Measurements from ENCODE around the gene TYROBP.
A peak's percentile ranks its signal among the peaks of the same experiment; 100 is the strongest.

TYROBP gene

GRCh38 chr19:35903550-35904179 is 4.4 kb downstream of the TYROBP start:
- peak overlapping the region; percentile 52 for H3K9ac ChIP-seq (ENCODE audit: low read depth, low read length)
- no peaks in the 10 kb centered on the region for H3K36me3 ChIP-seq (ENCODE audit: insufficient read depth, low read length)
- peak; percentile 89 for ATAC-seq (ENCODE audit: insufficient read depth, low read depth)
- H3K9me3 ChIP-seq (ENCODE audit: insufficient read depth, low read length, severe bottlenecking) = no peaks in the 10 kb centered on the region
- H3K27ac ChIP-seq (ENCODE audit: low read length) = peak overlapping the region; percentile 40
- peak overlapping the region; percentile 64 for H3K4me2 ChIP-seq (ENCODE audit: insufficient read depth, low read length)
- peak overlapping the region; percentile 7 to 55; a peak in 3 of 4 replicates for H3K4me3 ChIP-seq (ENCODE audit: low read depth in 1 of 2, low read length in 2 of 2)
- H3K79me2 ChIP-seq (ENCODE audit: insufficient read depth, low read length) = peaks cover 10% of the 10 kb centered on the region; the same call in 1 of the 2 replicates
- H2AFZ ChIP-seq (ENCODE audit: low read depth, low read length) = peak overlapping the region; percentile 70
- H3K4me1 ChIP-seq (ENCODE audit: insufficient read depth, low read length) = peaks cover 50% of the 10 kb centered on the region
- DNase-seq = peak; percentile 96
- peak; percentile 22 for TF ChIP-seq CTCF (IDR thresholded peaks at IDR 0.05; ENCODE audit: borderline replicate concordance, extremely low read depth, low read length, poor library complexity, severe bottlenecking)
- TF ChIP-seq EZH2 (IDR thresholded peaks at IDR 0.05; ENCODE audit: borderline replicate concordance, low read depth, low read length, severe bottlenecking) = no peak
- no peaks in the 10 kb centered on the region for H3K27me3 ChIP-seq (ENCODE audit: insufficient read depth, low read length, poor library complexity)
- H4K20me1 ChIP-seq (ENCODE audit: insufficient read depth, low read length) = no peaks in the 10 kb centered on the region

GRCh38 chr19:35902870-35903475 is 5.1 kb downstream of the TYROBP start:
- Histone ChIP-seq H3K4me3 (ENCODE audit: low read depth in 1 of 2, low read length in 2 of 2) (peak overlapping the region; percentile 7 to 55; a peak in 3 of 4 replicates), H4K20me1 (ENCODE audit: insufficient read depth, low read length) (no peaks in the 10 kb centered on the region), H3K9me3 (ENCODE audit: insufficient read depth, low read length, severe bottlenecking) (no peaks in the 10 kb centered on the region), H3K79me2 (ENCODE audit: insufficient read depth, low read length) (peaks cover 10% of the 10 kb centered on the region; the same call in 1 of the 2 replicates), H2AFZ (ENCODE audit: low read depth, low read length) (peak overlapping the region; percentile 70), H3K4me2 (ENCODE audit: insufficient read depth, low read length) (peak overlapping the region; percentile 64), H3K4me1 (ENCODE audit: insufficient read depth, low read length) (peaks cover 52% of the 10 kb centered on the region), H3K9ac (ENCODE audit: low read depth, low read length) (peak overlapping the region; percentile 52), H3K27me3 (ENCODE audit: insufficient read depth, low read length, poor library complexity) (no peaks in the 10 kb centered on the region), H3K36me3 (ENCODE audit: insufficient read depth, low read length) (peaks cover 3% of the 10 kb centered on the region; the same call in 1 of the 2 replicates), H3K27ac (ENCODE audit: low read length) (peak overlapping the region; percentile 40)
- no peak for ATAC-seq (ENCODE audit: insufficient read depth, low read depth)
- no peak for TF ChIP-seq EZH2 (IDR thresholded peaks at IDR 0.05; ENCODE audit: borderline replicate concordance, low read depth, low read length, severe bottlenecking)
- no peak for TF ChIP-seq CTCF (IDR thresholded peaks at IDR 0.05; ENCODE audit: borderline replicate concordance, extremely low read depth, low read length, poor library complexity, severe bottlenecking)
- no peak for DNase-seq

- Histone ChIP-seq H3K9ac (ENCODE audit: low read depth, low read length) (peak within 1 kb of the TSS; percentile 52), H3K4me2 (ENCODE audit: insufficient read depth, low read length) (peak within 1 kb of the TSS; percentile 98), H3K79me2 (ENCODE audit: insufficient read depth, low read length) (peaks cover 10% of the 10 kb centered on the region; the same call in 1 of the 2 replicates), H3K9me3 (ENCODE audit: insufficient read depth, low read length, severe bottlenecking) (no peaks in the 10 kb centered on the region), H2AFZ (ENCODE audit: low read depth, low read length) (peak within 1 kb of the TSS; percentile 70), H3K27me3 (ENCODE audit: insufficient read depth, low read length, poor library complexity) (no peaks in the 10 kb centered on the region), H3K36me3 (ENCODE audit: insufficient read depth, low read length) (peaks cover 6% of the 10 kb centered on the region), H4K20me1 (ENCODE audit: insufficient read depth, low read length) (no peaks in the 10 kb centered on the region), H3K27ac (ENCODE audit: low read length) (peak within 1 kb of the TSS; percentile 40), H3K4me1 (ENCODE audit: insufficient read depth, low read length) (peaks cover 52% of the 10 kb centered on the region), H3K4me3 (ENCODE audit: low read depth in 1 of 2, low read length in 2 of 2) (peak within 1 kb of the TSS; percentile 7 to 55; a peak in 3 of 4 replicates)
- TF ChIP-seq EZH2 (IDR thresholded peaks at IDR 0.05; ENCODE audit: borderline replicate concordance, low read depth, low read length, severe bottlenecking) = no peak
- no peak for TF ChIP-seq CTCF (IDR thresholded peaks at IDR 0.05; ENCODE audit: borderline replicate concordance, extremely low read depth, low read length, poor library complexity, severe bottlenecking)
- DNase-seq (peak; percentile 50), ATAC-seq (ENCODE audit: insufficient read depth, low read depth) (no peak)
These were observed 6.0 kb downstream of the TYROBP start, which contains the start of gene HCST for GRCh38 chr19:35901854-35902661. Gene HCST, plus strand, starts transcription at chr19:35902529. Its CDS starts 65 bp downstream, at chr19:35902594.
